BLaER1 (cell line): Measurements from ENCODE around the gene ZNF217.
A peak's percentile ranks its signal among the peaks of the same experiment; 100 is the strongest.
"Not testable (repeated sequence)": the region's sequence is repeated elsewhere in the genome, so short reads cannot be mapped to it uniquely, and the experiment has no call there.

Experiments used
- H3K27ac ChIP-seq: shearing (Covaris generic); formaldehyde crosslinking; 2 replicates; pipeline ENCODE4 v1.8.1; 2022
- H3K27me3 ChIP-seq: shearing (Covaris generic); formaldehyde crosslinking; 2 replicates; pipeline ENCODE4 v1.8.1; 2022
- H3K36me3 ChIP-seq: shearing (Covaris generic); formaldehyde crosslinking; 2 replicates; pipeline ENCODE4 v1.8.1; 2022
- H3K4me1 ChIP-seq: shearing (Covaris generic); formaldehyde crosslinking; 2 replicates; pipeline ENCODE4 v1.8.1; 2022
- H3K4me2 ChIP-seq: shearing (Covaris generic); formaldehyde crosslinking; 2 replicates; pipeline ENCODE4 v1.8.1; 2022
- H3K4me3 ChIP-seq: shearing (Covaris generic); formaldehyde crosslinking; 2 replicates; pipeline ENCODE4 v1.8.1; 2022
- H3K9ac ChIP-seq: shearing (Covaris generic); formaldehyde crosslinking; 2 replicates; pipeline ENCODE4 v1.8.1; 2022
- H3K9me3 ChIP-seq: shearing (Covaris generic); formaldehyde crosslinking; 2 replicates; pipeline ENCODE4 v1.8.1; 2022
- H4K20me1 ChIP-seq: shearing (Covaris generic); formaldehyde crosslinking; 2 replicates; pipeline ENCODE4 v1.8.1; 2022
- Cebpa-rat ChIP-seq: shearing (Covaris generic); IDR thresholded peaks from 2 replicates; pipeline ENCODE4 v1.8.1; 2022

ZNF217 gene

GRCh38 chr20:53593466-53594007, at the start of gene ZNF217:
TSS of gene ZNF217 (minus strand) at chr20:53593839. CDS start at chr20:53582826, 11,013 bp downstream.
- peak within 1 kb of the TSS; percentile 98 for H3K9ac ChIP-seq
- not testable (repeated sequence) for H3K27me3 ChIP-seq

GRCh38 chr20:53643031-53643832, 49.6 kb upstream of the ZNF217 start:
- no peaks in the 10 kb centered on the region for H3K36me3 ChIP-seq
- no peak for TF ChIP-seq Cebpa-rat
- peak overlapping the region; percentile 64 for H3K9ac ChIP-seq
- H3K4me2 ChIP-seq = peak overlapping the region; percentile 79
- no peaks in the 10 kb centered on the region for H4K20me1 ChIP-seq
- H3K27me3 ChIP-seq = no peaks in the 10 kb centered on the region
- peak overlapping the region; percentile 79 for H3K27ac ChIP-seq
- H3K9me3 ChIP-seq = no peaks in the 10 kb centered on the region
- H3K4me1 ChIP-seq = peaks cover 43% of the 10 kb centered on the region
- peak overlapping the region; percentile 29; the same call in 1 of the 2 replicates for H3K4me3 ChIP-seq

More at GRCh38 chr20:53593466-53594007, at the start of gene ZNF217:
- peak within 1 kb of the TSS; percentile 98 for H3K27ac ChIP-seq
- not testable (repeated sequence) for H3K9me3 ChIP-seq, H4K20me1 ChIP-seq, H3K36me3 ChIP-seq
- H3K4me2 ChIP-seq = peak within 1 kb of the TSS; percentile 94
- peak within 1 kb of the TSS; percentile 96 for H3K4me3 ChIP-seq
- H3K4me1 ChIP-seq = peaks cover 28% of the 10 kb centered on the region

- H3K9ac ChIP-seq = peak overlapping the region; percentile 64
- H4K20me1 ChIP-seq = no peaks in the 10 kb centered on the region
- TF ChIP-seq Cebpa-rat = no peak
- H3K27ac ChIP-seq = peak overlapping the region; percentile 79
- H3K9me3 ChIP-seq = no peaks in the 10 kb centered on the region
- peaks cover 43% of the 10 kb centered on the region for H3K4me1 ChIP-seq
- no peaks in the 10 kb centered on the region for H3K27me3 ChIP-seq
- peak overlapping the region; percentile 79 for H3K4me2 ChIP-seq
- peak overlapping the region; percentile 29 for H3K4me3 ChIP-seq
- no peaks in the 10 kb centered on the region for H3K36me3 ChIP-seq
Measured at GRCh38 chr20:53642196-53643030, 48.8 kb upstream of the ZNF217 start.

GRCh38 chr20:53639647-53640440, 46.2 kb upstream of the ZNF217 start:
- H3K4me2 ChIP-seq = no peak overlapping the region
- H3K4me1 ChIP-seq = peaks cover 53% of the 10 kb centered on the region
- no peaks in the 10 kb centered on the region for H4K20me1 ChIP-seq
- no peak overlapping the region for H3K27ac ChIP-seq
- no peak overlapping the region for H3K9ac ChIP-seq
- no peak overlapping the region for H3K4me3 ChIP-seq
- H3K9me3 ChIP-seq = no peaks in the 10 kb centered on the region
- no peaks in the 10 kb centered on the region for H3K36me3 ChIP-seq
- H3K27me3 ChIP-seq = no peaks in the 10 kb centered on the region
- no peak for TF ChIP-seq Cebpa-rat

- Histone ChIP-seq H3K9ac (no peak overlapping the region), H3K36me3 (no peaks in the 10 kb centered on the region), H4K20me1 (no peaks in the 10 kb centered on the region), H3K4me2 (no peak overlapping the region), H3K27ac (no peak overlapping the region), H3K4me3 (no peak overlapping the region), H3K27me3 (no peaks in the 10 kb centered on the region), H3K9me3 (no peaks in the 10 kb centered on the region), H3K4me1 (peaks cover 49% of the 10 kb centered on the region)
- no peak for TF ChIP-seq Cebpa-rat
Measured at GRCh38 chr20:53639128-53639527, 45.5 kb upstream of the ZNF217 start.

- H3K9me3 ChIP-seq, H3K27ac ChIP-seq, H3K4me3 ChIP-seq, H3K36me3 ChIP-seq, H4K20me1 ChIP-seq, H3K27me3 ChIP-seq, H3K9ac ChIP-seq, H3K4me2 ChIP-seq: not testable (repeated sequence)
- peaks cover 30% of the 10 kb centered on the region for H3K4me1 ChIP-seq
Measured at GRCh38 chr20:53637310-53637709, 43.7 kb upstream of the ZNF217 start.

- H3K4me2 ChIP-seq = peak overlapping the region; percentile 27
- TF ChIP-seq Cebpa-rat = no peak
- no peaks in the 10 kb centered on the region for H3K36me3 ChIP-seq
- H3K4me1 ChIP-seq = peaks cover 23% of the 10 kb centered on the region
- no peaks in the 10 kb centered on the region for H4K20me1 ChIP-seq
- H3K27ac ChIP-seq = peak overlapping the region; percentile 14; the same call in 1 of the 2 replicates
- H3K9me3 ChIP-seq = no peaks in the 10 kb centered on the region
- H3K9ac ChIP-seq = no peak overlapping the region
- H3K27me3 ChIP-seq = no peaks in the 10 kb centered on the region
- no peak overlapping the region for H3K4me3 ChIP-seq
Measured at GRCh38 chr20:53636540-53637097, 43.0 kb upstream of the ZNF217 start.

GRCh38 chr20:53635221-53635620, 41.6 kb upstream of the ZNF217 start:
- Histone ChIP-seq H3K36me3 (no peaks in the 10 kb centered on the region), H3K4me2 (no peak overlapping the region), H3K9me3 (no peaks in the 10 kb centered on the region), H3K9ac (no peak overlapping the region), H3K4me1 (peaks cover 17% of the 10 kb centered on the region), H3K27me3 (no peaks in the 10 kb centered on the region), H4K20me1 (no peaks in the 10 kb centered on the region), H3K27ac (no peak overlapping the region), H3K4me3 (no peak overlapping the region)
- TF ChIP-seq Cebpa-rat = no peak
